Memory B cell (primary cell): Measurements from ENCODE around the gene TRIM44.

ENCODE experiments used
- ATAC-seq: fragments of 150-1000 bp; cut with Tn5 transposase; 2 replicates; pipeline ENCODE4 v1.10.0; 2021; ENCODE audit warnings: low read depth, mild to moderate bottlenecking, moderate library complexity
- DNase-seq, 2 donors: peaks; one replicate each; pipeline ENCODE4 v3.0.0; 2022; ENCODE audit warnings: low spot score in 2 of 2
- H3K27ac Mint-ChIP-seq: one replicate; pipeline ENCODE4 v1.8.0; 2022; ENCODE audit warnings: mild to moderate bottlenecking, moderate library complexity, mixed read lengths
- H3K27me3 Mint-ChIP-seq: one replicate; pipeline ENCODE4 v1.8.0; 2022; ENCODE audit warnings: mixed read lengths
- H3K36me3 Mint-ChIP-seq: one replicate; pipeline ENCODE4 v1.8.0; 2022; ENCODE audit warnings: mild to moderate bottlenecking, mixed read lengths
- H3K4me1 Mint-ChIP-seq: one replicate; pipeline ENCODE4 v1.8.0; 2022; ENCODE audit warnings: mixed read lengths
- H3K4me3 Mint-ChIP-seq: one replicate; pipeline ENCODE4 v1.8.0; 2022; ENCODE audit warnings: mild to moderate bottlenecking, moderate library complexity, mixed read lengths
- H3K9me3 Mint-ChIP-seq: one replicate; pipeline ENCODE4 v1.8.0; 2022; ENCODE audit warnings: mixed read lengths

Gene TRIM44

GRCh38 chr11:35723913-35724312, 61.3 kb downstream of the TRIM44 start:
- no peak overlapping the region for H3K4me3 Mint-ChIP-seq
- ATAC-seq (no peak), DNase-seq (no peak)
- H3K36me3 Mint-ChIP-seq = peaks cover 19% of the 10 kb centered on the region
- no peaks in the 10 kb centered on the region for H3K27me3 Mint-ChIP-seq
- H3K27ac Mint-ChIP-seq = no peak overlapping the region
- H3K9me3 Mint-ChIP-seq = no peaks in the 10 kb centered on the region
- peaks cover 28% of the 10 kb centered on the region for H3K4me1 Mint-ChIP-seq

DNA sequence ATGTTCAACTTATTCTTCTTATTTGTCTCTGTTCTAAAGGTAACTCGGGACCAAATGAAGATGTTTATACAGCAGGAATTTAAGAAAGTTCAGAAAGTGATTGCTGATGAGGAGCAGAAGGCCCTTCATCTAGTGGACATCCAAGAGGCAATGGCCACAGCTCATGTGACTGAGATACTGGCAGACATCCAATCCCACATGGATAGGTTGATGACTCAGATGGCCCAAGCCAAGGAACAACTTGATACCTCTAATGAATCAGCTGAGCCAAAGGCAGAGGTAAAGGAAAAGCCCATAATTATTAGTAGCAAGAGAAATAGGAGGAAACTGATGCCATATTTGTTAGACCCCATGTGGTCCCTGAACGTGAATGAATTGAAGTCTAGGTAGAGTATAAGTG, 63.3 kb downstream of the TRIM44 start:
- Mint-ChIP-seq H3K4me3 (no peak overlapping the region), H3K27me3 (no peaks in the 10 kb centered on the region), H3K27ac (no peak overlapping the region), H3K4me1 (peaks cover 21% of the 10 kb centered on the region), H3K9me3 (peaks cover 4% of the 10 kb centered on the region), H3K36me3 (peaks cover 31% of the 10 kb centered on the region)
- no peak for ATAC-seq
- no peak for DNase-seq

DNA sequence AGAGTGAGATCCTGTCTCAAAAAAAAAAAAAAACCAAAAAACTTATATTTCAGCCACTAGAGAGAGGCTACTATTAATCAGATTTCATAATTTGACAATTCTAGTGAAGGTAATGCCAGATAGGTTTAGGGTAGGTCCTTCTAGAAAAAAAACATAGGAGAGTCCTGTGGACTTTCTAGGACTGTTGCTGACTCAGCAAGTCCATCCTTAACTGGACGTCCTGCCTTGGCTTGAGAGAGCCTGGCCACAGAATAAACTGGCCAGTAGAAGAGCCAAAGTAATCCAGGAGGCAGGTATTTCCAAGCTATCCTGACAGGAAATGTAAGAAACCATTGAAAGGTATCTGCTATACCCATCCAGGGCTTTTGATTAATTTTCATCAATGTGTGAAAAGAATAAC, 64.6 kb downstream of the TRIM44 start:
- peaks cover 33% of the 10 kb centered on the region for H3K36me3 Mint-ChIP-seq
- H3K4me1 Mint-ChIP-seq = peaks cover 12% of the 10 kb centered on the region
- ATAC-seq (no peak), DNase-seq (no peak)
- peaks cover 5% of the 10 kb centered on the region for H3K9me3 Mint-ChIP-seq
- H3K27me3 Mint-ChIP-seq = no peaks in the 10 kb centered on the region
- H3K27ac Mint-ChIP-seq = no peak overlapping the region
- H3K4me3 Mint-ChIP-seq = no peak overlapping the region

DNA sequence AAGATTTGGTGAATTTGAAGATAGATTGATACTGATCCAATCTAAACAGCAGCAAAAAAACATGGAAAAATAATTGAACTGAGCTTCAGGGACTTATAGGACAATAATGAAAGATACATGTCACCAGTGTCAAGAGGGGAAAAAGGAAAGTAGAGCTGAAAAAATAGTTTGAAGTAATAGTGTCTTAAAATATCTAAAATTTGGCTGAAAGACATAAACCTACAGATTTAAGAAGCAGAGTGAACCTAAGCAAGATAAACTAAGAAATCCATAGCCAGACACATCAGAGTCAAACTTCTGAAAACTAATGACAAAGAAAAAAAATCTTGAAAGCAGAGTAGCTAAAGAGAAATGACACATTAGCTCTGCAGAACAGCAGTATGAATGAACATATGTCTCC, 67.7 kb downstream of the TRIM44 start:
- ATAC-seq = no peak
- Mint-ChIP-seq H3K4me3 (no peak overlapping the region), H3K27ac (no peak overlapping the region), H3K27me3 (no peaks in the 10 kb centered on the region), H3K36me3 (peaks cover 49% of the 10 kb centered on the region), H3K9me3 (peaks cover 9% of the 10 kb centered on the region), H3K4me1 (peaks cover 4% of the 10 kb centered on the region)
- DNase-seq = no peak

DNA sequence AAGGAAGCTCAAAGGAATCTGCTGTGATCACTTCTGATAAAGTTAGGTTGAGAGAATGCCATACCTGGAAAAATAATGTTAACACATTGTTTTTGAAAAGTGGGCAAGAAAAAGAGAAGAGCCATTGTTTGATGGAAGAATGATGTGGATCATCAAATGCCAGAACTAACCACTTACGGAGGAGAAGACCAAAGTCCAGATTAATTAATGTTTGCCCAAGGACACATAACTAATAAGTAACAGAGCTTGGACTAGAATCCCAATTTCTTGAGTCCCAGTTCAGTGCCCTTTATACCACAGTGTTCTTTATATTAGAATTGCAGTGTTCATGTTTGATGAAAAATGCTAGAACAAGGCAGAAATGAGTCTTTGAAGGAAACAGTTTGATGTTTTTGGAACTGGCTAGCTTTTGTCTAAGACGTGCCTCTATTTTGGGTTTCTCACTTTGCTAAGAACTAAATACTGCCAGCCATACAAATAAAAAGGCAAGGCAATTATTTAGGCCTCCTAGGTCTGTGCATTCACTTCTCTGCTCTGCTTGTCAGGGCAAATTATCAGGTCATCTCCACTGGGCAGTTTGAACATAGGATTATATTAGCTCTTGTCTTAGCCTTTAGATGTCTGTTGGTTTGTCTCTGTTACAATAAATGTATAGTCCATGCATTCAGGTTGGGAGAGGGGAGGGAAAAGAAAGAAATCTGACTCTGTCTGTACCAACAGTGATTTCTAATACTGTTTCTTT, 72.3 kb downstream of the TRIM44 start:
- H3K4me3 Mint-ChIP-seq = no peak overlapping the region
- ATAC-seq = no peak
- no peak overlapping the region for H3K27ac Mint-ChIP-seq
- no peak for DNase-seq
- H3K9me3 Mint-ChIP-seq = peaks cover 7% of the 10 kb centered on the region
- peaks cover 4% of the 10 kb centered on the region for H3K4me1 Mint-ChIP-seq
- no peaks in the 10 kb centered on the region for H3K27me3 Mint-ChIP-seq
- H3K36me3 Mint-ChIP-seq = peaks cover 54% of the 10 kb centered on the region

- no peak for ATAC-seq
- no peak overlapping the region for H3K4me3 Mint-ChIP-seq
- peaks cover 5% of the 10 kb centered on the region for H3K9me3 Mint-ChIP-seq
- peaks cover 7% of the 10 kb centered on the region for H3K4me1 Mint-ChIP-seq
- no peak for DNase-seq
- H3K36me3 Mint-ChIP-seq = peaks cover 51% of the 10 kb centered on the region
- no peaks in the 10 kb centered on the region for H3K27me3 Mint-ChIP-seq
- H3K27ac Mint-ChIP-seq = no peak overlapping the region
These were observed 72.8 kb downstream of the TRIM44 start for GRCh38 chr11:35735411-35735810.

DNA sequence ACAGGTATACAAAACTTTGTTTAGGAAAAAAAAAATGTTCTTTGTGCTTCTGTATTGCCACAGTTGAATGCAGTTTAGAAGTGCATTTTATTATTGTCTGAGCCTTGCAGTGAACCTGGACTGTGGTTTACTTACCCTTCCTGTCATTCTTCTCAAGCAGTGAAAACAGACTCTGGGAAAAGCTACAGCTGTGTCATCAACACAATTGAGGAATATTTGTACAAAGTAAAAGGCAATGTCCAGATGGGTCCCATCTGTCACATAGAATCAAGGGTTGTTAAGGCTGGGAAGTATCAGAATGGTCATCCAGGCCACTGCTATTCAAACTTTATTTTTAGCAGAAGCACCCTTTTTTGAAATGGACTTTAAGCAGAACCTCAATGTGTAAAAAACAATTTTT, 73.3 kb downstream of the TRIM44 start:
- Mint-ChIP-seq H3K27ac (no peak overlapping the region), H3K4me1 (peaks cover 8% of the 10 kb centered on the region), H3K4me3 (no peak overlapping the region), H3K9me3 (peaks cover 5% of the 10 kb centered on the region), H3K36me3 (peaks cover 51% of the 10 kb centered on the region), H3K27me3 (no peaks in the 10 kb centered on the region)
- ATAC-seq = no peak
- no peak for DNase-seq

DNA sequence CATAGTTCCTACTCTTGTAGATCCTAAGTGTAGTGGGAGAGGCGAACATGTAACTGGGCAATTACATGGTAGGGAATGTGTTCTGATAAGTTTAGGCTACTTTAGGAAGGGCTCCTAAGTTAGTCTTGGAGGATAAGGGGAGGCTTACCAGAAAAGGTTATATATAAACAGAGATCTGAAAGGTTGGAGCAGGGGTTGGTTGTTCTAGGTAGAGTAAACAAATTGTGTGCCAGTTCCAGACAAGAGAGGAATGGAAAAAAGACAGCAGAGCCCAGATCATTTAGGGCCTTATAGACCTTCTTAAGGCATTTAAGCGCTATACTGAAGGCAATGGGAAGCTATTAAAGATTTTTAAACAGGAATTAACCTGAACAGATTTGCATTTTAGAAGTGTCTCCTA, 74.4 kb downstream of the TRIM44 start:
- H3K9me3 Mint-ChIP-seq = peaks cover 4% of the 10 kb centered on the region
- ATAC-seq = no peak
- H3K4me3 Mint-ChIP-seq = no peak overlapping the region
- peak overlapping the region; percentile 8 for H3K27ac Mint-ChIP-seq
- no peaks in the 10 kb centered on the region for H3K27me3 Mint-ChIP-seq
- no peak for DNase-seq
- H3K4me1 Mint-ChIP-seq = peaks cover 9% of the 10 kb centered on the region
- H3K36me3 Mint-ChIP-seq = peaks cover 54% of the 10 kb centered on the region

GRCh38 chr11:35740061-35740799, 77.7 kb downstream of the TRIM44 start:
- ATAC-seq = no peak
- Mint-ChIP-seq H3K36me3 (peaks cover 53% of the 10 kb centered on the region), H3K4me3 (no peak overlapping the region), H3K9me3 (no peaks in the 10 kb centered on the region), H3K27ac (no peak overlapping the region), H3K4me1 (peaks cover 7% of the 10 kb centered on the region), H3K27me3 (no peaks in the 10 kb centered on the region)
- no peak for DNase-seq

DNA sequence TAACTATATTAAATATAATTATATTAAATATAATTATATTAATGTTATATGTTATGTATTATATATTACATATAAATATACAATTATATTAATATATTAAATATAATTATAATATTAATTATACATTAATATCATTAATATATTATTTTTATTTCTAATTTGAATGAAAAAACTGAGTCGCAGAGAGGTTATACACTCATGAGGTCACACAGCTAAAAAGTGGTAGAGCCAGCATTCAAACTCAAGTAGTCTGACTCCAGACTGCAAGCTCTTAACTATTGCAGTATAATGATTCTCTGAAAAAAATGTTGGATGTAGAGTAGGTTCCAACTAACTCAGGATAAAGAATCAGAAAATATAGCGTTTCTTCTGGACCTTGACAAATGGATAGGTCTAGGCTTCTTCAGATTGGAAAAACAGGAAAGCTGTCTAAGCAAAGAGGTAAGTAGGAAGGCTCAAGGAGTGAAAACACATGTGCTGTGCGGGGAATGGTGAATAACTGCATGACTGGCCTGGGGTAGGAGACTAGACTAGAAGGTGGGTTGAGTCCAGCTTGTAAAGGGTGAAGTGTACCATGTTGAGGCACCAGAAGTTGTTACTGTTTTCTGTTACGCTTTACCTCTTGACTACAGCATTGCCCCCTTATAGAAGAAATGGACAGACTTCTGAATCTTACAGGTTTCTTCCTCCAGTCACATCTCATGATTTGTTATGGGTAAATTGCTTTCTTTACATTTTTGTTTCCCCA, 80.3 kb downstream of the TRIM44 start:
- H3K27me3 Mint-ChIP-seq = no peaks in the 10 kb centered on the region
- peaks cover 39% of the 10 kb centered on the region for H3K36me3 Mint-ChIP-seq
- no peak overlapping the region for H3K4me3 Mint-ChIP-seq
- no peak for ATAC-seq
- no peak overlapping the region for H3K27ac Mint-ChIP-seq
- no peaks in the 10 kb centered on the region for H3K9me3 Mint-ChIP-seq
- DNase-seq = no peak
- peaks cover 7% of the 10 kb centered on the region for H3K4me1 Mint-ChIP-seq

- Mint-ChIP-seq H3K36me3 (peaks cover 31% of the 10 kb centered on the region), H3K4me3 (no peak overlapping the region), H3K9me3 (no peaks in the 10 kb centered on the region), H3K27ac (no peak overlapping the region), H3K4me1 (peaks cover 5% of the 10 kb centered on the region), H3K27me3 (no peaks in the 10 kb centered on the region)
- DNase-seq (no peak), ATAC-seq (no peak)
These were observed 84.0 kb downstream of the TRIM44 start for GRCh38 chr11:35746356-35747153.

- Mint-ChIP-seq H3K36me3 (peaks cover 35% of the 10 kb centered on the region), H3K4me1 (peaks cover 7% of the 10 kb centered on the region), H3K27ac (no peak overlapping the region), H3K4me3 (no peak overlapping the region), H3K9me3 (no peaks in the 10 kb centered on the region), H3K27me3 (no peaks in the 10 kb centered on the region)
- ATAC-seq (no peak), DNase-seq (no peak)
These were observed 85.1 kb downstream of the TRIM44 start for GRCh38 chr11:35747668-35748067.

GRCh38 chr11:35748644-35749043, 86.1 kb downstream of the TRIM44 start:
- Mint-ChIP-seq H3K27ac (no peak overlapping the region), H3K4me1 (peaks cover 7% of the 10 kb centered on the region), H3K9me3 (no peaks in the 10 kb centered on the region), H3K36me3 (peaks cover 33% of the 10 kb centered on the region), H3K27me3 (no peaks in the 10 kb centered on the region), H3K4me3 (no peak overlapping the region)
- DNase-seq (no peak), ATAC-seq (no peak)

DNA sequence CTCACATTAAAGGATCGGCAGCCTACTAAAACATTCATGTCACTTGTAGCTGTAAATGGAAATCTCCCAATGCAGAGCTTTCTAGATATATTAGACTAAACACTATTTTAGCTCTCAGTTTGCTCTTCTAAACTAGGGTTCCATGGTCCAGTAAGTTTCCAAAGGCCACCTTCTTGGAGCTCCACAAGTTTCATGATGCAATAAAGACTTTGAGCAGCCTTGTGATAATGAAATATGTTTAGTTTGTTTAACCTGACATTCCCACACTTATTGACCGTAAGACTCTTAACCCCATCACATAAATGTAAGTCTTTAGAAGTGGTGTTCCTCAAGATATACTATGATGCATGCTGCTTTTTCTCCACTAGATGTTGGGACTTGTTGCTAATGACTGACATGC, 87.7 kb downstream of the TRIM44 start:
- DNase-seq = no peak
- Mint-ChIP-seq H3K9me3 (peaks cover 2% of the 10 kb centered on the region), H3K36me3 (peaks cover 29% of the 10 kb centered on the region), H3K4me1 (peaks cover 5% of the 10 kb centered on the region), H3K27ac (no peak overlapping the region), H3K27me3 (no peaks in the 10 kb centered on the region), H3K4me3 (no peak overlapping the region)
- no peak for ATAC-seq
